LNCAP (cell line): ENCODE results near the gene DLG1.

ENCODE experiments used
- TF ChIP-seq, protein P1 (sequence below): fragments of 450-650 bp; IDR thresholded peaks from 2 replicates; pipeline ENCODE4 v1.5.1; 2017; ENCODE audit warnings: mild to moderate bottlenecking

The DLG1 gene

GRCh38 chr3:197188963-197189362 lies 109.4 kb downstream of the DLG1 start:
- TF ChIP-seq, protein P1, sequence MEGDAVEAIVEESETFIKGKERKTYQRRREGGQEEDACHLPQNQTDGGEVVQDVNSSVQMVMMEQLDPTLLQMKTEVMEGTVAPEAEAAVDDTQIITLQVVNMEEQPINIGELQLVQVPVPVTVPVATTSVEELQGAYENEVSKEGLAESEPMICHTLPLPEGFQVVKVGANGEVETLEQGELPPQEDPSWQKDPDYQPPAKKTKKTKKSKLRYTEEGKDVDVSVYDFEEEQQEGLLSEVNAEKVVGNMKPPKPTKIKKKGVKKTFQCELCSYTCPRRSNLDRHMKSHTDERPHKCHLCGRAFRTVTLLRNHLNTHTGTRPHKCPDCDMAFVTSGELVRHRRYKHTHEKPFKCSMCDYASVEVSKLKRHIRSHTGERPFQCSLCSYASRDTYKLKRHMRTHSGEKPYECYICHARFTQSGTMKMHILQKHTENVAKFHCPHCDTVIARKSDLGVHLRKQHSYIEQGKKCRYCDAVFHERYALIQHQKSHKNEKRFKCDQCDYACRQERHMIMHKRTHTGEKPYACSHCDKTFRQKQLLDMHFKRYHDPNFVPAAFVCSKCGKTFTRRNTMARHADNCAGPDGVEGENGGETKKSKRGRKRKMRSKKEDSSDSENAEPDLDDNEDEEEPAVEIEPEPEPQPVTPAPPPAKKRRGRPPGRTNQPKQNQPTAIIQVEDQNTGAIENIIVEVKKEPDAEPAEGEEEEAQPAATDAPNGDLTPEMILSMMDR, result no peak

DNA sequence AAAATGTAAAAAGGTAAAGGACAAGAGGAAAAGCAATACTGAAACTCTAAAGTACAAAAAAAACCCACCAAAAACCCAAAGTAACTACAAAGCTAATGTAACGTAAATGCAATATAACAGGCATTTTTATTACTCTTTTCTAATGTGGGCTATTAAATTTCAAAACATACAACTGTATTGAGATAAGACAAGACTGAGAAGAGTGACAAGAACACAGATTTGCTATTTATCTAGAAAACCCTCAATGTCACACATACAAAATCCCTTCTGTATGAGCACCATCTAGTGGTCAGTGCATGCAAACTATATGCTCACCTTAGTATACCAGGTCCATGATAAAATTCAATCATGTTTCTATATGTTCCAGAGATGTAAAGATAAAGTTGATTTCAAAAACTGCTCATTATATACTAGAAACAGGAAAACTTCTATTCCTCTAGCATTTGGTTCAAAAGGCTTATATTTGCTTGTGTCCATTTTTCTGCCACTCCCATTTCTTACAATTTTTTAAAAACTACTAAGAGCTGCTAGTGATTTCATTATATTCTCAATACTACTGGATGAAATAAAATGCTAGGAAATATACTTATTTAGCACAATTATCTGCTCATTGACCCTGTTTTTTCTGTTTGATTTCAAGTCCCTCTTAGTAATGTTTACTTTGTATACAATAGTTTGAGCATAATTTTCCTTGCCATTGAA lies 111.4 kb downstream of the DLG1 start:
- TF ChIP-seq, protein P1, result peak; percentile 92

DNA sequence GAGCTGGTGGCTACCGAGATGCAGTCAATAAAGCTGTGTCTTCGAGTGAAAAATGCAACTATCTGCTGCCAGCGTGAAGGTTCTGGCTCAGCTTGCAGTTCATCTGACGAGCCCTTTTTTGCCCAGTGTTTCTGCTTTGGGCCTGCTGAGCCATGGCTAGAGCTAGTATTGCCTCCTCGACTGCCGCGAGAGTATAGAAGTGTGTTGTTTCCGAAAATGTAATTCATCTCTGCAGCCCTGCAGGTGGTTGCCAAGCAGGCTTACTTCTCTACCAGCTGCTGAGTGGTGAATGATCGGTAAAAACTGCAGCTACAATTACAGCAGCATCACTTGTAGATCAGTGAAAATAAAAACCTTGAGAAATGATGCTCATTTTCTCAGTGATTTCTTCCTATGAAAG lies 114.8 kb downstream of the DLG1 start:
- TF ChIP-seq, protein P1, result no peak

DNA sequence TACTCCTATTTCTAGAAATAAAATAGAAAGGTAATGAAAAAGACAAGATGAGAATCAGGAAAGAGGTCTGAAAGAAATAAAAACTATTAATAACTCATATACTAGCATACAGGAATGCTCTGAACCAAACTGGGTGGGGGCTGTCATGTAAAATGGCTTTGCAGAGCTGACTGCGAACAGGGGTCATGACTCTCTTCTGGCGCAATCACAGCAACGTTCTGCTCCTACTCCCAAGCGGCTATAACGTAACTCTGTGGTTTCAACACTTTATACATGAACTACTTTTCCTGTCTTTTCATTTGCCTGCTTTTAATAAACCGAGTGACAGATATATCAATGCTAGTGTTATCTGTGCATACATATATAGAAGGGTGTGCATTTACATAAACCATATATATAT lies 116.7 kb downstream of the DLG1 start:
- TF ChIP-seq, protein P1, result no peak

- TF ChIP-seq, protein P1, result no peak
These were observed 119.4 kb downstream of the DLG1 start for GRCh38 chr3:197178998-197179397.

DNA sequence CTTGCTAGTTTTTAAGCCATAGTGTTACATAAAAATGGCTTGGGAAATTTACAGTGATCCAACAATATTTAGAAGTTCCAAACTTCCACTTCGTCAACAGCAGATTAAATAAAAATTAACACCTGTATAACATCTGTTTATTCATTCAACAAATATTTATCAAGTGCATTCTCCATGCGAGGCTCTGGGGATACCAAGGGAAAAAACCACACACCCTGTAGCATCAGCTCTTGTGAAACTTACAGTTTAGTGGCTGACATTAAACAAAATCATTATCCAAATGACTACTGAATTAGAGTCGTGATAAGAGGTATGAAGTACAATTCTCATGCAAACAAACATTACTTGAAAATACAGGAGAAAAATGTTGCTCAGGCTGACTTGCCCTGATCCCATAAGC lies 122.9 kb downstream of the DLG1 start:
- TF ChIP-seq, protein P1, result no peak

- TF ChIP-seq, protein P1, result no peak
These were observed 123.5 kb downstream of the DLG1 start for GRCh38 chr3:197174927-197175326.

GRCh38 chr3:197173620-197174019 lies 124.8 kb downstream of the DLG1 start:
- TF ChIP-seq, protein P1, result no peak
